Caco-2 (cell line): ENCODE results near the gene PNMT. TPM values are rescaled to one million over a fixed set of nuclear protein-coding genes. Genes with fewer than 3 reads are reported as not detected.
A peak's percentile ranks its signal among the peaks of the same experiment; 100 is the strongest.
"Not testable (repeated sequence)": the region's sequence is repeated elsewhere in the genome, so short reads cannot be mapped to it uniquely, and the experiment has no call there.

Experiments
- BruUV-seq: library from RNA; stranded (reverse); fragments of 400-500 nt; replicated peaks from 2 replicates; lab custom pipeline; 2021; lab: Mats Ljungman, UMichigan
- CTCF ChIA-PET: fragments of 300-600 bp; sonication (Branson Sonifier 250); formaldehyde crosslinking; loops from one replicate; lab custom pipeline; 2022; ENCODE audit warnings: antibody characterized with exemption; lab: Charles Lee
- POLR2A ChIA-PET: fragments of 300-600 bp; sonication (Branson Sonifier 250); formaldehyde crosslinking; loops from one replicate; lab custom pipeline; 2022; ENCODE audit warnings: antibody characterized with exemption; lab: Charles Lee
- DNase-seq, 2 experiments: peaks; one replicate each; pipeline versions ENCODE4 v3.0.0 to v3.0.0-alpha.2; 2020 to 2022
- H3K27me3 ChIP-seq: replicated peaks from 2 replicates; pipeline ENCODE4 v1.6.0; 2011; ENCODE audit warnings: low read length; ENCODE audit not compliant: control insufficient read depth, insufficient read depth
- H3K36me3 ChIP-seq: 2 replicates; pipeline ENCODE4 v1.5.1; 2011; ENCODE audit warnings: low read length; ENCODE audit not compliant: control insufficient read depth, insufficient read depth
- H3K4me1 ChIP-seq: fragments of 250-450 bp; sonication (Bioruptor Pico); 2 replicates; pipeline ENCODE4 v1.5.1; 2020; ENCODE audit warnings: mild to moderate bottlenecking
- H3K4me3 ChIP-seq: 2 replicates; pipeline ENCODE4 v1.5.1; 2011; ENCODE audit warnings: low read depth, mild to moderate bottlenecking, control low read depth, low read length
- H3K9me3 ChIP-seq: fragments of 250-450 bp; sonication (Bioruptor Pico); 2 replicates; pipeline ENCODE4 v1.5.1; 2020; ENCODE audit warnings: mild to moderate bottlenecking, moderate library complexity
- H3K27ac Mint-ChIP-seq: one replicate; pipeline ENCODE4 v1.8.0; 2022; ENCODE audit warnings: mixed read lengths; ENCODE audit not compliant: unreplicated experiment
- H3K27me3 Mint-ChIP-seq: one replicate; pipeline ENCODE4 v1.8.0; 2022; ENCODE audit warnings: mixed read lengths; ENCODE audit not compliant: insufficient read depth, unreplicated experiment
- H3K36me3 Mint-ChIP-seq: one replicate; pipeline ENCODE4 v1.8.0; 2022; ENCODE audit warnings: mild to moderate bottlenecking, mixed read lengths; ENCODE audit not compliant: insufficient read depth, unreplicated experiment
- H3K4me1 Mint-ChIP-seq: one replicate; pipeline ENCODE4 v1.8.0; 2022; ENCODE audit warnings: low read depth, mixed read lengths; ENCODE audit not compliant: unreplicated experiment
- H3K4me3 Mint-ChIP-seq: one replicate; pipeline ENCODE4 v1.8.0; 2022; ENCODE audit warnings: mild to moderate bottlenecking, moderate library complexity, mixed read lengths; ENCODE audit not compliant: unreplicated experiment
- H3K9me3 Mint-ChIP-seq: one replicate; pipeline ENCODE4 v1.8.0; 2022; ENCODE audit warnings: mixed read lengths; ENCODE audit not compliant: unreplicated experiment
- intact Hi-C: fragments of 100-400 bp; cut with micrococcal nuclease; formaldehyde crosslinking; loops from one replicate; pipeline ENCODE4 v1.10.0; 2022; ENCODE audit not compliant: unreplicated experiment
- total RNA-seq: library from RNA; stranded (reverse); gene quantifications from 2 replicates; pipeline ENCODE4 v1.2.3, GENCODE V29; 2022
- TF ChIP-seq, protein P1 (sequence below), 2 experiments: fragments of 200-600 bp in 1 of 2; IDR thresholded peaks; 1 replicate in 1 of 2; 2 replicates in 1 of 2; pipeline versions ENCODE4 v1.5.1 to v1.8.0; 2011 to 2022; ENCODE audit warnings: antibody characterized with exemption in 1 of 2, control low read depth in 1 of 2, inconsistent platforms in 1 of 2, low read depth in 1 of 2, low read length in 1 of 2, mild to moderate bottlenecking in 1 of 2, moderate library complexity in 1 of 2; ENCODE audit not compliant: insufficient read depth in 1 of 2, severe bottlenecking in 1 of 2, unreplicated experiment in 1 of 2

PNMT gene
- total RNA-seq, 1 experiment from 2014 or later, result not detected

DNA sequence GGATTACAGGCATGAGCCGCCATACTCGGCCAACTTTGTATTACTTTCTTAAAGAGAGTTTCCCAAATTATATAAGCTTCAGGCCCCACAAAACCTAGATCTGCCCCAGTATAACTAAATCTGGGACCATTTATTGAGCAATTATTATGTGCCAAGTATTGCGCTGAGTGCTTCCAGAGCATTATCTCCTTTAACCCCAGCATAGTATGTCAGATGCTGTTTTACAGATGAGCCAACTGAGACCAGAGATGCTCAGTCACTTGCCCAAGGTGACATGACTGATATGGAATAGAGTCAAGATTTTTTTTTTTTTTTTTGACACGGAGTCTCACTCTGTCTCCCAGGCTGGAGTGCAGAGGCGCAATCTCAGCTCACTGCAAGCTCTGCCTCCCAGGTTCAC is 29.7 kb downstream of the PNMT start:
- Mint-ChIP-seq H3K27me3 (no peaks in the 10 kb centered on the region), H3K36me3 (peaks cover 11% of the 10 kb centered on the region), H3K4me1 (peaks cover 45% of the 10 kb centered on the region), H3K9me3 (no peaks in the 10 kb centered on the region), H3K27ac (no peak overlapping the region), H3K4me3 (no peak overlapping the region)
- TF ChIP-seq, protein P1, sequence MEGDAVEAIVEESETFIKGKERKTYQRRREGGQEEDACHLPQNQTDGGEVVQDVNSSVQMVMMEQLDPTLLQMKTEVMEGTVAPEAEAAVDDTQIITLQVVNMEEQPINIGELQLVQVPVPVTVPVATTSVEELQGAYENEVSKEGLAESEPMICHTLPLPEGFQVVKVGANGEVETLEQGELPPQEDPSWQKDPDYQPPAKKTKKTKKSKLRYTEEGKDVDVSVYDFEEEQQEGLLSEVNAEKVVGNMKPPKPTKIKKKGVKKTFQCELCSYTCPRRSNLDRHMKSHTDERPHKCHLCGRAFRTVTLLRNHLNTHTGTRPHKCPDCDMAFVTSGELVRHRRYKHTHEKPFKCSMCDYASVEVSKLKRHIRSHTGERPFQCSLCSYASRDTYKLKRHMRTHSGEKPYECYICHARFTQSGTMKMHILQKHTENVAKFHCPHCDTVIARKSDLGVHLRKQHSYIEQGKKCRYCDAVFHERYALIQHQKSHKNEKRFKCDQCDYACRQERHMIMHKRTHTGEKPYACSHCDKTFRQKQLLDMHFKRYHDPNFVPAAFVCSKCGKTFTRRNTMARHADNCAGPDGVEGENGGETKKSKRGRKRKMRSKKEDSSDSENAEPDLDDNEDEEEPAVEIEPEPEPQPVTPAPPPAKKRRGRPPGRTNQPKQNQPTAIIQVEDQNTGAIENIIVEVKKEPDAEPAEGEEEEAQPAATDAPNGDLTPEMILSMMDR (IDR thresholded peaks at IDR 0.05; ENCODE audit: insufficient read depth in 1 of 2, low read depth in 1 of 2, low read length in 1 of 2, severe bottlenecking in 1 of 2, unreplicated experiment in 1 of 2), result no peak
- Histone ChIP-seq H3K36me3 (no peaks in the 10 kb centered on the region), H3K27me3 (no peaks in the 10 kb centered on the region), H3K9me3 (no peaks in the 10 kb centered on the region), H3K4me3 (no peak overlapping the region), H3K4me1 (peaks cover 61% of the 10 kb centered on the region)
- BruUV-seq, result no TSS peak
- intact Hi-C loops, result no loop called here
- POLR2A ChIA-PET, result no interaction called here
- CTCF ChIA-PET, result no interaction called here
- no peak for DNase-seq

DNA sequence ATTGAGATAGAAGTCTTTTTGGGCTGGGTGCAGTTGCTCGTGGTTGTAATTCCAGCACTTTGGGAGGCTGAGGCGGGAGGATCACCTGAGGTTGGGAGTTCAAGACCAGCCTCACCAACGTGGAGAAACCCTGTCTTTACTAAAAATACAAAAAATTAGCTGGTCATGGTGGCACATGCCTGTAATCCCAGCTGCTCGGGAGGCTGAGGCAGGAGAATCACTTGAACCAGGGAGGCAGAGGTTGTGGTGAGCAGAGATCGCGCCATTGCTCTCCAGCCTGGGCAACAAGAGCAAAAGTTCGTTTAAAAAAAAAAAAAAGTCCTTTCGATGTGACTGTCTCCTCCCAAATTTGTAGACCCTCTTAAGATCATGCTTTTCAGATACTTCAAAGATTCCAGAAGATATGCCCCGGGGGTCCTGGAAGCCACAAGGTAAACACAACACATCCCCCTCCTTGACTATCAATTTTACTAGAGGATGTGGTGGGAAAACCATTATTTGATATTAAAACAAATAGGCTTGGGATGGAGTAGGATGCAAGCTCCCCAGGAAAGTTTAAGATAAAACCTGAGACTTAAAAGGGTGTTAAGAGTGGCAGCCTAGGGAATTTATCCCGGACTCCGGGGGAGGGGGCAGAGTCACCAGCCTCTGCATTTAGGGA is 31.0 kb downstream of the PNMT start:
- H3K27me3 Mint-ChIP-seq, H3K9me3 ChIP-seq, H3K27me3 ChIP-seq, DNase-seq, H3K36me3 ChIP-seq, H3K9me3 Mint-ChIP-seq: not testable (repeated sequence)
- ChIA-PET POLR2A (interaction anchor here (0.6 to 2.7 kb wide), 4 partner anchors 11 to 37 kb away, joined by 3 to 32 read pairs (median 12); partner anchors contain the start of genes MIEN1 and PGAP3), CTCF (interaction anchor here (0.7 to 2.5 kb wide), 11 partner anchors 11 to 455 kb away, joined by 3 to 20 read pairs (median 7); partner anchors contain the start of genes MIEN1, PGAP3 and PNMT)
- H3K36me3 Mint-ChIP-seq, result peaks cover 13% of the 10 kb centered on the region
- H3K27ac Mint-ChIP-seq, result peak overlapping the region; percentile 98
- intact Hi-C loops, result loop anchor here (1.0 kb wide), 1 partner anchor 11 kb away; the partner anchor contains the start of gene PGAP3
- Histone ChIP-seq H3K4me1 (peaks cover 67% of the 10 kb centered on the region), H3K4me3 (peak overlapping the region; percentile 84)
- H3K4me1 Mint-ChIP-seq, result peaks cover 42% of the 10 kb centered on the region
- BruUV-seq, result TSS peak; percentile 76
- peak overlapping the region; percentile 99 for H3K4me3 Mint-ChIP-seq

DNA sequence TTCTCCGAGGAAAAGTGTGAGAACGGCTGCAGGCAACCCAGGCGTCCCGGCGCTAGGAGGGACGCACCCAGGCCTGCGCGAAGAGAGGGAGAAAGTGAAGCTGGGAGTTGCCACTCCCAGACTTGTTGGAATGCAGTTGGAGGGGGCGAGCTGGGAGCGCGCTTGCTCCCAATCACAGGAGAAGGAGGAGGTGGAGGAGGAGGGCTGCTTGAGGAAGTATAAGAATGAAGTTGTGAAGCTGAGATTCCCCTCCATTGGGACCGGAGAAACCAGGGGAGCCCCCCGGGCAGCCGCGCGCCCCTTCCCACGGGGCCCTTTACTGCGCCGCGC is 31.5 kb downstream of the PNMT start, which contains the start of gene ERBB2:
Gene ERBB2 (plus strand): TSS at position 247 of the 330 bp plus-strand sequence. CDS start 175 bp downstream, outside the sequence.
- H3K4me1 Mint-ChIP-seq, result peaks cover 42% of the 10 kb centered on the region
- intact Hi-C loops, result loop anchor here (1.0 kb wide), 1 partner anchor 11 kb away; the partner anchor contains the start of gene PGAP3
- POLR2A ChIA-PET, result interaction anchor here (0.5 to 2.7 kb wide), 9 partner anchors 12 to 196 kb away, joined by 3 to 32 read pairs (median 4); partner anchors contain the start of genes MIEN1 and PGAP3

More for the DNA sequence above, 31.5 kb downstream of the PNMT start, which contains the start of gene ERBB2:
- Mint-ChIP-seq H3K27ac (peak within 1 kb of the TSS; percentile 98), H3K27me3 (no peaks in the 10 kb centered on the region), H3K9me3 (no peaks in the 10 kb centered on the region), H3K36me3 (peaks cover 16% of the 10 kb centered on the region), H3K4me3 (peak within 1 kb of the TSS; percentile 99)
- Histone ChIP-seq H3K9me3 (no peaks in the 10 kb centered on the region), H3K27me3 (no peaks in the 10 kb centered on the region), H3K4me1 (peaks cover 62% of the 10 kb centered on the region), H3K36me3 (no peaks in the 10 kb centered on the region), H3K4me3 (peak within 1 kb of the TSS; percentile 84)
- CTCF ChIA-PET, result interaction anchor here (0.5 to 2.5 kb wide), 12 partner anchors 11 to 279 kb away, joined by 3 to 20 read pairs (median 6); partner anchors contain the start of genes MIEN1, PGAP3 and PNMT
- TF ChIP-seq, protein P1 (IDR thresholded peaks at IDR 0.05; ENCODE audit: insufficient read depth in 1 of 2, low read depth in 1 of 2, low read length in 1 of 2, severe bottlenecking in 1 of 2, unreplicated experiment in 1 of 2), result no peak
- peak; percentile 79 to 87 for DNase-seq
- BruUV-seq, result no TSS peak
